ENCODE data around the gene SLC25A27.

DNA sequence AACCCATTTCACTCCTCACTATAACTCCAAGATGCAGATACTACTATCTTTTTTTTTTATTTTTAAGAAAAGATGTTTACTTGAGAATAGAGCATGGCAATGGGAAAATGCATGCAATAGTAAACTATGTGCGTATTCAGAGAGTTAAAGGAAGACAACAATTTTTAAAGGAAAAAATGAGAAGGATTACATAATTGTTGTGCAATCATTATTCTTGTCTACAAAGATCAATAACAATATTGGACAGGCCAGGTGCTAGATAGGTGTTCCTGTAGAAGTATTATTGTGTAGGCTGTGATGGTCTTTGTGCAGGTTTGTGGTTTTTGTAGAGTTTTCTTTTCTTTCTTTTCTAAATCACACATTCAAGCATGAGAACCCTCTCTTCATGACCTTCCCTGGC lies 20.7 kb upstream of the SLC25A27 start:
- TF ChIP-seq, protein P1, sequence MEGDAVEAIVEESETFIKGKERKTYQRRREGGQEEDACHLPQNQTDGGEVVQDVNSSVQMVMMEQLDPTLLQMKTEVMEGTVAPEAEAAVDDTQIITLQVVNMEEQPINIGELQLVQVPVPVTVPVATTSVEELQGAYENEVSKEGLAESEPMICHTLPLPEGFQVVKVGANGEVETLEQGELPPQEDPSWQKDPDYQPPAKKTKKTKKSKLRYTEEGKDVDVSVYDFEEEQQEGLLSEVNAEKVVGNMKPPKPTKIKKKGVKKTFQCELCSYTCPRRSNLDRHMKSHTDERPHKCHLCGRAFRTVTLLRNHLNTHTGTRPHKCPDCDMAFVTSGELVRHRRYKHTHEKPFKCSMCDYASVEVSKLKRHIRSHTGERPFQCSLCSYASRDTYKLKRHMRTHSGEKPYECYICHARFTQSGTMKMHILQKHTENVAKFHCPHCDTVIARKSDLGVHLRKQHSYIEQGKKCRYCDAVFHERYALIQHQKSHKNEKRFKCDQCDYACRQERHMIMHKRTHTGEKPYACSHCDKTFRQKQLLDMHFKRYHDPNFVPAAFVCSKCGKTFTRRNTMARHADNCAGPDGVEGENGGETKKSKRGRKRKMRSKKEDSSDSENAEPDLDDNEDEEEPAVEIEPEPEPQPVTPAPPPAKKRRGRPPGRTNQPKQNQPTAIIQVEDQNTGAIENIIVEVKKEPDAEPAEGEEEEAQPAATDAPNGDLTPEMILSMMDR (conservative IDR thresholded peaks at IDR 0.05; ENCODE audit: low read depth, low read length): no peak
- TF ChIP-seq MAZ (IDR thresholded peaks at IDR 0.05; ENCODE audit: borderline replicate concordance, low read depth, low read length) (no peak), RAD21 (IDR thresholded peaks at IDR 0.05; ENCODE audit: low read length) (no peak), POLR2A (IDR thresholded peaks at IDR 0.05; ENCODE audit: low read depth, low read length) (no peak), RCOR1 (IDR thresholded peaks at IDR 0.05; ENCODE audit: insufficient replicate concordance, low read length) (no peak), FOS (IDR thresholded peaks at IDR 0.05; ENCODE audit: low read depth, low read length) (no peak), RFX5 (IDR thresholded peaks at IDR 0.05; ENCODE audit: low read depth, low read length) (no peak), BHLHE40 (IDR thresholded peaks at IDR 0.05; ENCODE audit: low read depth, low read length) (no peak), CEBPB (IDR thresholded peaks at IDR 0.05; ENCODE audit: low read depth, low read length) (peak; percentile 63), MXI1 (IDR thresholded peaks at IDR 0.05; ENCODE audit: borderline replicate concordance, low read depth, low read length) (no peak), CHD1 (IDR thresholded peaks at IDR 0.05; ENCODE audit: low read depth, low read length) (no peak), SMC3 (IDR thresholded peaks at IDR 0.05; ENCODE audit: low read depth, low read length) (no peak), MAFK (IDR thresholded peaks at IDR 0.05; ENCODE audit: low read depth, low read length) (no peak)
- TF ChIP-seq, protein P2, sequence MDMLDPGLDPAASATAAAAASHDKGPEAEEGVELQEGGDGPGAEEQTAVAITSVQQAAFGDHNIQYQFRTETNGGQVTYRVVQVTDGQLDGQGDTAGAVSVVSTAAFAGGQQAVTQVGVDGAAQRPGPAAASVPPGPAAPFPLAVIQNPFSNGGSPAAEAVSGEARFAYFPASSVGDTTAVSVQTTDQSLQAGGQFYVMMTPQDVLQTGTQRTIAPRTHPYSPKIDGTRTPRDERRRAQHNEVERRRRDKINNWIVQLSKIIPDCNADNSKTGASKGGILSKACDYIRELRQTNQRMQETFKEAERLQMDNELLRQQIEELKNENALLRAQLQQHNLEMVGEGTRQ (IDR thresholded peaks at IDR 0.05; ENCODE audit: low read depth, low read length): no peak

All from IMR-90 (cell line).